Endothelial cell of hepatic sinusoid (primary cell): Measurements from ENCODE around the gene SLC25A21.

ENCODE experiments used
- in situ Hi-C: cut with HindIII; loops from 2 replicates; pipeline ENCODE4 v1.10.0; 2017; ENCODE audit warnings: low sequenced_read_pairs

The SLC25A21 gene

GRCh38 chr14:36797634-36798033 is 374.8 kb downstream of the SLC25A21 start:
- in situ Hi-C loops, result no loop called here

- in situ Hi-C loops, result no loop called here
Measured at GRCh38 chr14:36791402-36791801, 381.0 kb downstream of the SLC25A21 start.

- in situ Hi-C loops, result no loop called here
Measured at GRCh38 chr14:36785511-36785910, 386.9 kb downstream of the SLC25A21 start.

GRCh38 chr14:36784541-36784940 is 387.9 kb downstream of the SLC25A21 start:
- in situ Hi-C loops, result no loop called here

GRCh38 chr14:36781897-36782296 is 390.5 kb downstream of the SLC25A21 start:
- in situ Hi-C loops, result no loop called here

- in situ Hi-C loops, result no loop called here
Measured at GRCh38 chr14:36773558-36773957, 398.8 kb downstream of the SLC25A21 start.

GRCh38 chr14:36773136-36773540 is 399.3 kb downstream of the SLC25A21 start:
- in situ Hi-C loops, result no loop called here

GRCh38 chr14:36771028-36771640 is 401.3 kb downstream of the SLC25A21 start:
- in situ Hi-C loops, result no loop called here

- in situ Hi-C loops, result no loop called here
Measured at GRCh38 chr14:36768638-36769337, 403.6 kb downstream of the SLC25A21 start.

GRCh38 chr14:36767603-36768281 is 404.7 kb downstream of the SLC25A21 start:
- in situ Hi-C loops, result no loop called here

GRCh38 chr14:36766974-36767373 is 405.4 kb downstream of the SLC25A21 start:
- in situ Hi-C loops, result no loop called here

GRCh38 chr14:36757734-36758601 is 414.4 kb downstream of the SLC25A21 start:
- in situ Hi-C loops, result no loop called here

GRCh38 chr14:36756226-36756625 is 416.2 kb downstream of the SLC25A21 start:
- in situ Hi-C loops, result no loop called here

- in situ Hi-C loops, result no loop called here
Measured at GRCh38 chr14:36755756-36756155, 416.6 kb downstream of the SLC25A21 start.

GRCh38 chr14:36751920-36752319 is 420.5 kb downstream of the SLC25A21 start:
- in situ Hi-C loops, result no loop called here

GRCh38 chr14:36751106-36751505 is 421.3 kb downstream of the SLC25A21 start:
- in situ Hi-C loops, result no loop called here

- in situ Hi-C loops, result no loop called here
Measured at GRCh38 chr14:36750244-36750643, 422.2 kb downstream of the SLC25A21 start.

- in situ Hi-C loops, result no loop called here
Measured at GRCh38 chr14:36748610-36749213, 423.7 kb downstream of the SLC25A21 start.

GRCh38 chr14:36747411-36748184 is 424.8 kb downstream of the SLC25A21 start:
- in situ Hi-C loops, result no loop called here

- in situ Hi-C loops, result no loop called here
Measured at GRCh38 chr14:36746872-36747271, 425.5 kb downstream of the SLC25A21 start.
